Measurements from ENCODE around the gene CYP2J2. TPM values are rescaled to one million over a fixed set of nuclear protein-coding genes. Genes with fewer than 3 reads are reported as not detected.

Gene CYP2J2, protein sequence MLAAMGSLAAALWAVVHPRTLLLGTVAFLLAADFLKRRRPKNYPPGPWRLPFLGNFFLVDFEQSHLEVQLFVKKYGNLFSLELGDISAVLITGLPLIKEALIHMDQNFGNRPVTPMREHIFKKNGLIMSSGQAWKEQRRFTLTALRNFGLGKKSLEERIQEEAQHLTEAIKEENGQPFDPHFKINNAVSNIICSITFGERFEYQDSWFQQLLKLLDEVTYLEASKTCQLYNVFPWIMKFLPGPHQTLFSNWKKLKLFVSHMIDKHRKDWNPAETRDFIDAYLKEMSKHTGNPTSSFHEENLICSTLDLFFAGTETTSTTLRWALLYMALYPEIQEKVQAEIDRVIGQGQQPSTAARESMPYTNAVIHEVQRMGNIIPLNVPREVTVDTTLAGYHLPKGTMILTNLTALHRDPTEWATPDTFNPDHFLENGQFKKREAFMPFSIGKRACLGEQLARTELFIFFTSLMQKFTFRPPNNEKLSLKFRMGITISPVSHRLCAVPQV
- 1.6 and 2.1 TPM in 2 replicates for total RNA-seq (2021)
- percentile 29 among the genes with signal in this experiment for Bru-seq, nascent RNA
- BruChase-seq, experiment 1, labeled RNA remaining after a 2-hour chase, result percentile 40 among the genes with signal in this experiment
- percentile 27 among the genes with signal in this experiment for BruChase-seq, experiment 2, labeled RNA remaining after a 6-hour chase
- long read RNA-seq, result 0 reads

DNA sequence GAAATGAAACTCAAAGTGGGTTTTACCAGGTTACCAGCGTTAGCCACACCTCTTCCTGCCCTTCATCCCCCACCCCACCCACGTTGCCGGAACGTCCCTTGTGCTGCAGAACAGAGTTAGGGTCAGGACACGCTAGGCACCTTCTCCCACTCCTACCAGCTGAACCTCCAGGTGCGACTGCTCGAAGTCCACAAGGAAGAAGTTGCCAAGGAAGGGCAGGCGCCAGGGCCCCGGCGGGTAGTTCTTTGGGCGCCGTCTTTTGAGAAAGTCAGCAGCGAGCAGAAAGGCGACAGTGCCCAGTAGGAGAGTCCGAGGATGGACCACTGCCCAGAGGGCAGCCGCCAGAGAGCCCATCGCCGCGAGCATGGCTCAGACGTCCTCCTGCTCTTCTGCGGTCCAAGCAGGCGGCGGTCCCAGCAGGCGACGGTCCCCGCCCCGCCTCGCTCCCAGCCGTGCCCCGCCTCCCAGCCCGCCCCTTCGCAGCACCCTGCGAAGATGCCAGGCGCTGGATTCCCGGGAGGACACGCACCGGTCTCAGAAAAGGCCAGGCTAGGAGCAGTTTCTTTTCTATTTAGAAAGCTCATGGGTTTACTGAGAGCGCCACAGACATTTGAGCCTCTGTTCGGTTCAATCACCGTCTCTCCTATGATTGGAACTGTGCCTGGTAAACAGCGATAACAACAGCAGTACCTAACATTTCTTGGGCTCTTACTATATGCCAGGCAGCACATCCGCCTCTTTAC is at the start of gene CYP2J2:
TSS of gene CYP2J2 (minus strand) at position 393 of the 743 bp plus-strand sequence. CDS start at position 366, 27 bp downstream.
- Histone ChIP-seq H3K36me3 (ENCODE audit: low read depth) (no peaks in the 10 kb centered on the region), H4K20me1 (ENCODE audit: insufficient read depth) (no peaks in the 10 kb centered on the region), H3K27ac (no peak within 1 kb of the TSS), H2AFZ (peak within 1 kb of the TSS; percentile 92), H3K79me2 (ENCODE audit: low read depth) (no peaks in the 10 kb centered on the region), H3F3A (ENCODE audit: insufficient read depth, low read depth) (no peaks in the 10 kb centered on the region; the same call in 1 of the 2 replicates), H3K27me3 (ENCODE audit: insufficient read depth, low read depth) (no peaks in the 10 kb centered on the region), H3K4me1 (replicated peaks; ENCODE audit: insufficient read depth) (peaks cover 13% of the 10 kb centered on the region; the same call in 1 of the 2 replicates), H3K4me3 (peak within 1 kb of the TSS; percentile 69), H3K9me2 (ENCODE audit: insufficient read depth) (no peaks in the 10 kb centered on the region), H3K9me3 (ENCODE audit: insufficient read depth, low read depth) (peaks cover 10% of the 10 kb centered on the region; the same call in 1 of the 2 replicates), H3K4me2 (peak within 1 kb of the TSS; percentile 93)
- CTCF ChIA-PET, result interaction anchor here (1.4 kb wide), 1 partner anchor 21 kb away, joined by 4 read pairs; no protein-coding TSS in a partner anchor
- intact Hi-C loops (cut with micrococcal nuclease; ENCODE audit: unreplicated experiment), result loop anchor here (1.0 kb wide), 1 partner anchor 33 kb away; no protein-coding TSS in a partner anchor
- POLR2A ChIA-PET (ENCODE audit: unreplicated experiment), result no interaction called here
- no peak for TF ChIP-seq EZH2 (IDR thresholded peaks at IDR 0.05; ENCODE audit: low read depth)
- TF ChIP-seq, protein P1, sequence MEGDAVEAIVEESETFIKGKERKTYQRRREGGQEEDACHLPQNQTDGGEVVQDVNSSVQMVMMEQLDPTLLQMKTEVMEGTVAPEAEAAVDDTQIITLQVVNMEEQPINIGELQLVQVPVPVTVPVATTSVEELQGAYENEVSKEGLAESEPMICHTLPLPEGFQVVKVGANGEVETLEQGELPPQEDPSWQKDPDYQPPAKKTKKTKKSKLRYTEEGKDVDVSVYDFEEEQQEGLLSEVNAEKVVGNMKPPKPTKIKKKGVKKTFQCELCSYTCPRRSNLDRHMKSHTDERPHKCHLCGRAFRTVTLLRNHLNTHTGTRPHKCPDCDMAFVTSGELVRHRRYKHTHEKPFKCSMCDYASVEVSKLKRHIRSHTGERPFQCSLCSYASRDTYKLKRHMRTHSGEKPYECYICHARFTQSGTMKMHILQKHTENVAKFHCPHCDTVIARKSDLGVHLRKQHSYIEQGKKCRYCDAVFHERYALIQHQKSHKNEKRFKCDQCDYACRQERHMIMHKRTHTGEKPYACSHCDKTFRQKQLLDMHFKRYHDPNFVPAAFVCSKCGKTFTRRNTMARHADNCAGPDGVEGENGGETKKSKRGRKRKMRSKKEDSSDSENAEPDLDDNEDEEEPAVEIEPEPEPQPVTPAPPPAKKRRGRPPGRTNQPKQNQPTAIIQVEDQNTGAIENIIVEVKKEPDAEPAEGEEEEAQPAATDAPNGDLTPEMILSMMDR (conservative IDR thresholded peaks at IDR 0.05), result no peak
- BruUV-seq (replicated peaks), result no TSS peak
- DNase-seq, result peak; percentile 47 to 65

DNA sequence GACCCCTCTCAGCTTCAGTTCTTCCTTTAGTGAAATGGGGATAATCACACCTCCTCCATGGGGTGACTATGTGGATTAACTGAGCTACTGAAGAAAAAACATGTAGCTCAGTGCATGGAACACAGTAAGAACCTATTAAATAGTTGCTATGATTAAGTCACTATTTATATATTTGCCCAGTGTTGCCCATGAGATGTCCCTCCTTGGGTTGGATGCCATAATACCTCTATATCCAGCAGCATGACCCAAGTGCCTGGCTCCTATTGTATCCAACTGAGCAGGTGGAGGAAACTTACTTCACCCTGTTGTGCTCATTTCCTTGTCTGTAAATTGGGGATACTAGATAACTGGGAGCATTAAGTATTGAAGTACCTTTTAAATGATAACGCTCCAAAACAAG is 47.1 kb upstream of the CYP2J2 start:
- H4K20me1 ChIP-seq (ENCODE audit: insufficient read depth), result no peaks in the 10 kb centered on the region
- no peak overlapping the region for H3K4me2 ChIP-seq
- CTCF ChIA-PET, result no interaction called here

More for the DNA sequence above, 47.1 kb upstream of the CYP2J2 start:
- Histone ChIP-seq H3K9me2 (ENCODE audit: insufficient read depth) (no peaks in the 10 kb centered on the region), H3K27me3 (ENCODE audit: insufficient read depth, low read depth) (0 out of 2 replicates have a peak, but pooled peaks cover 4% of the 10 kb centered on the region), H3K36me3 (ENCODE audit: low read depth) (no peaks in the 10 kb centered on the region), H3K4me1 (replicated peaks; ENCODE audit: insufficient read depth) (no peaks in the 10 kb centered on the region), H2AFZ (no peak overlapping the region), H3K4me3 (no peak overlapping the region), H3K9me3 (ENCODE audit: insufficient read depth, low read depth) (no peaks in the 10 kb centered on the region), H3K79me2 (ENCODE audit: low read depth) (no peaks in the 10 kb centered on the region), H3K27ac (no peak overlapping the region), H3F3A (ENCODE audit: insufficient read depth, low read depth) (no peaks in the 10 kb centered on the region)
- no TSS peak for BruUV-seq (replicated peaks)
- intact Hi-C loops (cut with micrococcal nuclease; ENCODE audit: unreplicated experiment), result loop anchor here (5.0 to 10.0 kb wide), 5 partner anchors 311 to 1479 kb away; no protein-coding TSS in a partner anchor
- no peak for TF ChIP-seq EZH2 (IDR thresholded peaks at IDR 0.05; ENCODE audit: low read depth)
- TF ChIP-seq, protein P1 (conservative IDR thresholded peaks at IDR 0.05), result no peak
- POLR2A ChIA-PET (ENCODE audit: unreplicated experiment), result no interaction called here
- DNase-seq, result no peak
